GM21576 (cell line): ENCODE data around the gene CDAN1.
"Not testable (repeated sequence)": the region's sequence is repeated elsewhere in the genome, so short reads cannot be mapped to it uniquely, and the experiment has no call there.

Experiments
- ATAC-seq: cut with Tn5 transposase; IDR thresholded peaks from one replicate; pipeline ENCODE4 v1.9.1; 2021; ENCODE audit warnings: mild to moderate bottlenecking, moderate library complexity; ENCODE audit not compliant: unreplicated experiment

CDAN1 gene

GRCh38 chr15:42712584-42712983 lies 24.3 kb downstream of the CDAN1 start:
- ATAC-seq = no peak

- ATAC-seq = no peak
Measured at GRCh38 chr15:42711746-42712145, 25.2 kb downstream of the CDAN1 start.

- no peak for ATAC-seq
Measured at GRCh38 chr15:42710662-42711061, 26.3 kb downstream of the CDAN1 start.

GRCh38 chr15:42707873-42708544 lies 28.9 kb downstream of the CDAN1 start:
- ATAC-seq = no peak

GRCh38 chr15:42707068-42707467 lies 29.9 kb downstream of the CDAN1 start:
- ATAC-seq = no peak

- no peak for ATAC-seq
Measured at GRCh38 chr15:42705336-42705735, 31.6 kb downstream of the CDAN1 start.

- ATAC-seq = peak; percentile 69
Measured at GRCh38 chr15:42704492-42704926, 32.4 kb downstream of the CDAN1 start.

GRCh38 chr15:42696626-42697025 lies 40.3 kb downstream of the CDAN1 start:
- ATAC-seq = no peak

GRCh38 chr15:42695527-42696071 lies 41.3 kb downstream of the CDAN1 start:
- ATAC-seq = no peak

- ATAC-seq = no peak
Measured at GRCh38 chr15:42694398-42694797, 42.5 kb downstream of the CDAN1 start.

- no peak for ATAC-seq
Measured at GRCh38 chr15:42693942-42694341, 43.0 kb downstream of the CDAN1 start.

GRCh38 chr15:42693496-42693895 lies 43.4 kb downstream of the CDAN1 start:
- no peak for ATAC-seq

GRCh38 chr15:42692997-42693396 lies 43.9 kb downstream of the CDAN1 start:
- no peak for ATAC-seq

- no peak for ATAC-seq
Measured at GRCh38 chr15:42692536-42692935, 44.4 kb downstream of the CDAN1 start.

- no peak for ATAC-seq
Measured at GRCh38 chr15:42691770-42692169, 45.2 kb downstream of the CDAN1 start.

GRCh38 chr15:42691308-42691707 lies 45.6 kb downstream of the CDAN1 start:
- no peak for ATAC-seq

- ATAC-seq = no peak
Measured at GRCh38 chr15:42688301-42688700, 48.6 kb downstream of the CDAN1 start.

- no peak for ATAC-seq
Measured at GRCh38 chr15:42687740-42688139, 49.2 kb downstream of the CDAN1 start.

- no peak for ATAC-seq
Measured at GRCh38 chr15:42686281-42686680, 50.6 kb downstream of the CDAN1 start.

- ATAC-seq = no peak
Measured at GRCh38 chr15:42681119-42681518, 55.8 kb downstream of the CDAN1 start.

- ATAC-seq = not testable (repeated sequence)
Measured at GRCh38 chr15:42680142-42680482, 56.8 kb downstream of the CDAN1 start.

GRCh38 chr15:42679285-42680141 lies 57.4 kb downstream of the CDAN1 start:
- no peak for ATAC-seq
